Calu3 (cell line): ENCODE measurements around the gene HDAC8. TPM values are rescaled to one million over a fixed set of nuclear protein-coding genes. Genes with fewer than 3 reads are reported as not detected.
"Not testable (repeated sequence)": the region's sequence is repeated elsewhere in the genome, so short reads cannot be mapped to it uniquely, and the experiment has no call there.

ENCODE experiments used
- BruUV-seq: library from RNA; stranded (reverse); fragments of 400-500 nt; replicated peaks from 2 replicates; lab custom pipeline; 2021; lab: Mats Ljungman, UMichigan
- CTCF ChIA-PET: fragments of 300-600 bp; sonication (Branson Sonifier 250); formaldehyde crosslinking; loops from one replicate; lab custom pipeline; 2022; ENCODE audit warnings: antibody characterized with exemption; lab: Charles Lee
- DNase-seq: peaks from one replicate; pipeline ENCODE4 v3.0.0; 2022
- H3K27ac Mint-ChIP-seq: one replicate; pipeline ENCODE4 v1.8.0; 2022; ENCODE audit warnings: mixed read lengths; ENCODE audit not compliant: unreplicated experiment
- H3K27me3 Mint-ChIP-seq: one replicate; pipeline ENCODE4 v1.8.0; 2022; ENCODE audit warnings: mixed read lengths; ENCODE audit not compliant: unreplicated experiment
- H3K36me3 Mint-ChIP-seq: one replicate; pipeline ENCODE4 v1.8.0; 2022; ENCODE audit warnings: mild to moderate bottlenecking, moderate library complexity, mixed read lengths; ENCODE audit not compliant: insufficient read depth, unreplicated experiment
- H3K4me1 Mint-ChIP-seq: one replicate; pipeline ENCODE4 v1.8.0; 2022; ENCODE audit warnings: mild to moderate bottlenecking, low read depth, mixed read lengths; ENCODE audit not compliant: unreplicated experiment
- H3K4me3 Mint-ChIP-seq: one replicate; pipeline ENCODE4 v1.8.0; 2022; ENCODE audit warnings: mild to moderate bottlenecking, low read depth, moderate library complexity, mixed read lengths; ENCODE audit not compliant: unreplicated experiment
- H3K9me3 Mint-ChIP-seq: one replicate; pipeline ENCODE4 v1.8.0; 2022; ENCODE audit warnings: low read depth, mixed read lengths; ENCODE audit not compliant: unreplicated experiment
- intact Hi-C: fragments of 100-400 bp; cut with micrococcal nuclease; formaldehyde crosslinking; loops from one replicate; pipeline ENCODE4 v1.10.0; 2022; ENCODE audit not compliant: unreplicated experiment
- total RNA-seq: library from RNA; stranded (reverse); gene quantifications from 2 replicates; pipeline ENCODE4 v1.2.3, GENCODE V29; 2022
- TF ChIP-seq, protein P1 (sequence below): fragments of 200-600 bp; IDR thresholded peaks from one replicate; pipeline ENCODE4 v1.8.0; 2022; ENCODE audit warnings: antibody characterized with exemption; ENCODE audit not compliant: unreplicated experiment

The HDAC8 gene
- total RNA-seq, 1 experiment from 2014 or later, result 52.5 TPM

DNA sequence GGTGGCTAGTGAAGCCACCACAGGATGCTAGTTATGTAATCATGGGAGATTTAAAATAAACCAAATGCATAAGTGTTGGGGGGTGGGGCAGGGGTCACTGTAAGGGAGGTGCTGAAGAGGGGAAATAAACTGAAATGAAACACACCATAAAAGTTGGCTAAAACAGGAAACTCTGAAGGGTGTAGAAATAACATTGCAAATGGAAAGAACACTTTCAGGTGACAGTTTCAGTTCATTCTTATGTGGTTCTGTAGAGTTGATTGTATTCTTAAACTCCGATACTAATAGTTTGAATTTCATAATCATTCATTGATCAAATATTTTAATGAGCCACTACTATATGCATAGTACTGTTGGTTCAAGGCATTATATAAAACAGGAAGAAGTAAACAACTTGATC is 80.1 kb downstream of the HDAC8 start:
- H3K4me1 Mint-ChIP-seq, result no peaks in the 10 kb centered on the region
- H3K36me3 Mint-ChIP-seq, result no peaks in the 10 kb centered on the region
- H3K4me3 Mint-ChIP-seq, result no peak overlapping the region
- no peak overlapping the region for H3K27ac Mint-ChIP-seq
- CTCF ChIA-PET, result no interaction called here
- no TSS peak for BruUV-seq
- intact Hi-C loops, result no loop called here
- H3K27me3 Mint-ChIP-seq, result no peaks in the 10 kb centered on the region
- no peak for DNase-seq
- no peaks in the 10 kb centered on the region for H3K9me3 Mint-ChIP-seq
- TF ChIP-seq, protein P1, sequence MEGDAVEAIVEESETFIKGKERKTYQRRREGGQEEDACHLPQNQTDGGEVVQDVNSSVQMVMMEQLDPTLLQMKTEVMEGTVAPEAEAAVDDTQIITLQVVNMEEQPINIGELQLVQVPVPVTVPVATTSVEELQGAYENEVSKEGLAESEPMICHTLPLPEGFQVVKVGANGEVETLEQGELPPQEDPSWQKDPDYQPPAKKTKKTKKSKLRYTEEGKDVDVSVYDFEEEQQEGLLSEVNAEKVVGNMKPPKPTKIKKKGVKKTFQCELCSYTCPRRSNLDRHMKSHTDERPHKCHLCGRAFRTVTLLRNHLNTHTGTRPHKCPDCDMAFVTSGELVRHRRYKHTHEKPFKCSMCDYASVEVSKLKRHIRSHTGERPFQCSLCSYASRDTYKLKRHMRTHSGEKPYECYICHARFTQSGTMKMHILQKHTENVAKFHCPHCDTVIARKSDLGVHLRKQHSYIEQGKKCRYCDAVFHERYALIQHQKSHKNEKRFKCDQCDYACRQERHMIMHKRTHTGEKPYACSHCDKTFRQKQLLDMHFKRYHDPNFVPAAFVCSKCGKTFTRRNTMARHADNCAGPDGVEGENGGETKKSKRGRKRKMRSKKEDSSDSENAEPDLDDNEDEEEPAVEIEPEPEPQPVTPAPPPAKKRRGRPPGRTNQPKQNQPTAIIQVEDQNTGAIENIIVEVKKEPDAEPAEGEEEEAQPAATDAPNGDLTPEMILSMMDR, result no peak

DNA sequence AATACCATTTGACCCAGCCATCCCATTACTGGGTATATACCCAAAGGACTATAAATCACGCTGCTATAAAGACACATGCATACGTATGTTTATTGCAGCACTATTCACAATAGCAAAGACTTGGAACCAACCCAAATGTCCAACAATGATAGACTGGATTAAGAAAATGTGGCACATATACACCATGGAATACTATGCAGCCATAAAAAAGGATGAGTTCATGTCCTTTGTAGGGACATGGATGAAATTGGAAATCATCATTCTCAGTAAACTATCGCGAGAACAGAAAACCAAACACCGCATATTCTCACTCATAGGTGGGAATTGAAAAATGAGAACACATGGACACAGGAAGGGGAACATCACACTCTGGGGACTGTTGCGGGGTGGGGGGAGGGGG is 82.4 kb downstream of the HDAC8 start:
- intact Hi-C loops, H3K9me3 Mint-ChIP-seq, H3K27me3 Mint-ChIP-seq, H3K4me3 Mint-ChIP-seq, BruUV-seq, H3K27ac Mint-ChIP-seq, DNase-seq, CTCF ChIA-PET, H3K4me1 Mint-ChIP-seq, H3K36me3 Mint-ChIP-seq: not testable (repeated sequence)

DNA sequence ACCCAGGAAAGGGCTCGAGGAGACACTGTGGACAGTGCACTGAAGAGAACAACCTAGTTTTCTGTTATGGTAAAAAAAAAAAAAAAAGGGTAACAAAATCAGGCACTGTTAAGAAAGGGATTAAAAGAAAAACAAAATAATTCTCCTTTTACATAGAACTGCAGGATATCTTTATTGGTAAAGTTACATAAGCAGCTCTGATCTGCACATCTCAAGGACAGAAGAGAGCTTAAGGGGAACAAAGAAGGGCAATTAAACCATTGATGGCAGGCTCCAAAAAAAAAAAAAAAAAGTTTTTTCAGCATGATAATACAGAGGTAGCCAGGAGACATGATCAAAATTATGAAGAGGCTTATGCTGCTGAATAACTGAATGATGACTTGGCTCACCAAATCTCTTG is 85.0 kb downstream of the HDAC8 start:
- BruUV-seq, result no TSS peak
- DNase-seq, result no peak
- intact Hi-C loops, result no loop called here
- TF ChIP-seq, protein P1, result no peak
- Mint-ChIP-seq H3K27me3 (no peaks in the 10 kb centered on the region), H3K36me3 (peaks cover 4% of the 10 kb centered on the region), H3K9me3 (no peaks in the 10 kb centered on the region), H3K4me3 (no peak overlapping the region), H3K27ac (no peak overlapping the region), H3K4me1 (no peaks in the 10 kb centered on the region)
- CTCF ChIA-PET, result interaction anchor here (0.7 kb wide), 1 partner anchor 208 kb away, joined by 4 read pairs; no protein-coding TSS in a partner anchor

DNA sequence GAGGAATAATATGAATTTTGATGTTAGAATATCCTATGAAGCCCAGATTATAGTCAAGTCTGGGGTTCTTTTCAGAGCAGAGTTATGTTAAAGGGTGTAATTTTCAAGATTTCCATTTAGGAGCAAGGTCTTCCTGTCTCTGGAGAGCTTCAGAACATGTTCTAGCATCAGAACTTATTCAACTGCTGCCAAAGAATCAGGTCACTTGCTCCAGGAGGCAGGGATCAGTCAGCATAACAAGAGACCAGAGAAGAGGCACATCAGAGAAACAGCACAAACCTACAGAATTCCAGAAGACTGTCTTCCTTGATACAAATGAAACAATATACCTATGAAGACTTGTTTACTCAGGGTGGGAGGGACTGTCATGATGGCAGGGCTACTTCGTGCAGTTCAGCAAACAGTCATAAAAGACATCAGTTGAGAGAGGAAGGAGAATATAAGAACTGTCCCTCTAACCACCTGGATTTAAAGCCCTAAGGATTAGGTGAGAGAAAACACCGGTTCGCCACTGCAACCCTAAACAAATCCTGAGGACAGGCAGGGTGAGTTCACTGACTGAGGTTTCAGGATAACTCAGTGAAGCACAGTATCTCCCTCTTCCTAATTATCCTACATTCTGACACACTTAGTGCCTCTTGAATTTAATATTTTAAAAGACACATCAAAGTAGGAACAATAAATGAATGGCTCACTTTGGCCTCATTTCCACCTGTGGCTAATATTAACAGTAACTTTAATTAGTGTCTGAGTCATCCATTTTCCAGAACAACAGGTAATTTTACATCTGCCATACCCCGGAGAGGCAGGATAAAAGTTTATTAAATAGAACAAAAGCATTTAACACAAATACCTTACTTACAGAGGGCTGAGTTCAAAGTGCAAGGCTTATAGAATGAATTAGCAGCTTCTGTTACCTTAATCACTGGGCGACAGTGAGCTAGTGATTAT is 93.0 kb downstream of the HDAC8 start:
- no peak overlapping the region for H3K27ac Mint-ChIP-seq
- DNase-seq, result no peak
- no peak overlapping the region for H3K4me3 Mint-ChIP-seq
- H3K4me1 Mint-ChIP-seq, result peaks cover 17% of the 10 kb centered on the region
- no TSS peak for BruUV-seq
- H3K27me3 Mint-ChIP-seq, result no peaks in the 10 kb centered on the region
- TF ChIP-seq, protein P1, result no peak
- H3K9me3 Mint-ChIP-seq, result no peaks in the 10 kb centered on the region
- intact Hi-C loops, result no loop called here
- no peaks in the 10 kb centered on the region for H3K36me3 Mint-ChIP-seq
- CTCF ChIA-PET, result no interaction called here

DNA sequence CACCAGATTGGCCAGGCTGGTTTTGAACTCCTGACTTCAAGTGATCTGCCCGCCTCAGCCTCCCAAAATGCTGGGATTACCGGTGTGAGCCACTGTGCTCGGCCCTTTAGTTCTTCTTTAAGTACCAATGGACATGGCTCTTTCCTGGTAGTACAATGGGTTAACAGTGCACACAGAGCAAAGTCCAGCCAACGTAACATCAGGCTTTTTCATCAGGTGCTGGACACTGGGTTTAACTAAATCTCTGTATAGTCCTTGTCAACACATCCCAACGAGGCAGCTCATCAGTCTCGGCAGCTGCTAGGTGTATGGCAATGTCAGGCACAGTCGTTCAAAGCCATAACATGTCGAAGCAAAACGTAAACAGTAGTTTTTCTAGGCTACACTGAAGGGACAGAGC is 93.8 kb downstream of the HDAC8 start:
- TF ChIP-seq, protein P1, result no peak
- H3K27ac Mint-ChIP-seq, result no peak overlapping the region
- H3K9me3 Mint-ChIP-seq, result no peaks in the 10 kb centered on the region
- DNase-seq, result no peak
- H3K4me1 Mint-ChIP-seq, result peaks cover 17% of the 10 kb centered on the region
- no peaks in the 10 kb centered on the region for H3K36me3 Mint-ChIP-seq
- CTCF ChIA-PET, result no interaction called here
- intact Hi-C loops, result no loop called here
- H3K27me3 Mint-ChIP-seq, result no peaks in the 10 kb centered on the region
- H3K4me3 Mint-ChIP-seq, result no peak overlapping the region
- no TSS peak for BruUV-seq
